HG03097 (cell line): Measurements from ENCODE around the gene SLC30A5.

Experiments used
- ATAC-seq: cut with Tn5 transposase; IDR thresholded peaks from one replicate; pipeline ENCODE4 v1.9.1; 2021; ENCODE audit not compliant: unreplicated experiment, low FRiP score

Gene SLC30A5

DNA sequence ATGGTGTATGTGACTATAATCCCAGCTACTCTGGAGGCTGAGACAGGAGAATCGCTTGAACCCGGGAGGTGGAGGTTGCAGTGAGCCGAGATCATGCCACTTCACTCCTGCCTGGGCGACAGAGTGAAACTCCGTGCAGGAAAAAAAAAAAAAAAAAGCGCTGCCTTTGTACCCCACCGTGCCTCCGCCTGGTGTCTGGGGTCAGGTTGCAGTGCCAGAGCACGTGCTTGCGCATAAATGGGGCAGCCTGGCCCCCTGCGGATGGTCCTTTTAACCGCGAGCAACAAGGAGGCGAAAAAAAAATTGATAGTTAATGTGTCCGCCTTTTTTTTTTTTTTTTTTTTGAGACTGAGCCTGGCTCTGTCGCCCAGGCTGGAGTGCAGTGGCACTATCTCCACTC, 66.8 kb downstream of the SLC30A5 start:
- ATAC-seq, result no peak

DNA sequence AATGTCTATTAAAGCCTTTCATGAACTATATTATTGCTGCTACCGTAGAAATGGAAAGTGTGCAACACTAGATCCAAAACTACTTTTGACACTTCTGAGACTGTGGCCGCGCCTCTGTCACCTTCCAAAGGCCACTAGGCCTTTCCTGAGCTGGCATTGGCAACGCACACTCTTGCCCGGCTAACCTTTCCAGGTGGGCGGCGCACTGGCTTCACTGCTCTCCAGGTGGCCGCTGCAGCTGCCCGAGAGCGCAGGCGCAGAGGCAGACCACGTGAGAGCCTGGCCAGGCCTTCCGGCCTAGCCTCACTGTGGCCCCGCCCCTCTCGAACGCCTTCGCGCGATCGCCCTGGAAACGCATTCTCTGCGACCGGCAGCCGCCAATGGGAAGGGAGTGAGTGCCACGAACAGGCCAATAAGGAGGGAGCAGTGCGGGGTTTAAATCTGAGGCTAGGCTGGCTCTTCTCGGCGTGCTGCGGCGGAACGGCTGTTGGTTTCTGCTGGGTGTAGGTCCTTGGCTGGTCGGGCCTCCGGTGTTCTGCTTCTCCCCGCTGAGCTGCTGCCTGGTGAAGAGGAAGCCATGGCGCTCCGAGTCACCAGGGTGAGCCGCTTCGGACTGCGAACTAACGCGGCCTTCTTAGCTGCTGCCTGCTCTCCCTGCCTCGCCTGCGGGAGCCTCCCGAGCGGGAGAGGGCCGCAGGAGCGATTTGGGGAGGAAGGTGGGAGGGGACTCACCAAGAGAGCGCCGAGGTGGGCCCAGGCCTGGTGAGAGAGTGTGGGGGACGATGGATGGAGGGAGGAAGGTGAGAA, 73.1 kb downstream of the SLC30A5 start, which contains the start of gene CCNB1:
TSS of gene CCNB1 (plus strand) at position 465 of the 807 bp plus-strand sequence. CDS start at position 578, 113 bp downstream.
- ATAC-seq, result peak; percentile 98

DNA sequence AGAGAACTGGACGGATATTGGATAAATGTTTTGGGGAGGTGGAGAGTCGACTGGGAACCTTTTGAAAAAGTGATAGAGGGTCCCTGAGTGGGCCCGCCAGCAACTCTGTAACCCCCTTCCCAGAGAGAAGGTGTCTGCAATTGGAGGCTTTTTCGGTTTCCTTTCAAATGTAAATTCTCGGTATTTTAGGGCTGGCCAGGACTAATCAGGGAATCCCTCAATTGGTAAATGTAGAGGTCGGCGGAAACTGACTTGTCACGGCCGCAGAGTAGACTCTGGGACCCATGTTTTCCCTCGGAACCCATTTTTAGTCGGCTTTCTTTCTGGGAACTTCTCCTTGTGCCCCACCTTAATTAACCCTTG, 73.7 kb downstream of the SLC30A5 start:
- ATAC-seq, result no peak

DNA sequence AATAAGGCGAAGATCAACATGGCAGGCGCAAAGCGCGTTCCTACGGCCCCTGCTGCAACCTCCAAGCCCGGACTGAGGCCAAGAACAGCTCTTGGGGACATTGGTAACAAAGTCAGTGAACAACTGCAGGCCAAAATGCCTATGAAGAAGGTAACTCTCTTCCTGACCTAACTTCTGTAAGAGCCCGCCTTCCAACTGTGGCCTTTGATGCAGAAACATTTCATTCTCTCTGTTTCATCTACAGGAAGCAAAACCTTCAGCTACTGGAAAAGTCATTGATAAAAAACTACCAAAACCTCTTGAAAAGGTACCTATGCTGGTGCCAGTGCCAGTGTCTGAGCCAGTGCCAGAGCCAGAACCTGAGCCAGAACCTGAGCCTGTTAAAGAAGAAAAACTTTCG, 74.1 kb downstream of the SLC30A5 start:
- no peak for ATAC-seq

DNA sequence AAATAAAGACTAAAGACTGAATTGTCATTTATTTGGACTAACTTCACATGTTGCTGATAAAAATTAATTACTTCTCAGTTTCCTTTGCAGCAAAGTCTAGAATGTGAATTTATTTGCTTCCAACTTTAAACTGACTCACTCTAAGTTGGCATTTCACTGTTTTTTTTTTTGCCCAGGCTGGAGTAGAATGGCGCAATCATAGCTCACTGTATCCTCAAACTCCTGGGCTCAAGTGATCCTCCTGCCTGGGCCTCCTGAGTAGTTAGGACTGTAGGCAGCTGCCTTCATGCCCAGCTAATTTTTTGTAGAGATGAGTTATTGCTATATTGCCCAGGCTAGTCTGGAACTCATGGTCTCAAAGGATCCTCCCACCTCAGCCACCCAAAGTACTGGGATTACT, 76.7 kb downstream of the SLC30A5 start:
- no peak for ATAC-seq

DNA sequence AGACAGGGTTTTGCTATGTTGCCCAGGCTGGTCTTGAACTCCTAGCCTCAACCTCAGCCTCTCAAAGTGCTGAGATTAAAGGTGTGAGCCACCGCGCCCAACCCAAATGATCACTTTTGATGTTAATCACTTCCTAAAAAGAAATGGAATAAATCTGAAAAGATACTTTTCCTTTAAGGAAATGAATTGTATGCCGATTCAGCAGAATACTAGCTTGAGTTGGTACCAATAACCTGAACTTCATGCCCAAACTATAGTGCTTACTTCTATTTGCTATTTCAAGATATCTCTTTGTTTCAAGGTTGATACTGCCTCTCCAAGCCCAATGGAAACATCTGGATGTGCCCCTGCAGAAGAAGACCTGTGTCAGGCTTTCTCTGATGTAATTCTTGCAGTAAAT, 77.2 kb downstream of the SLC30A5 start:
- no peak for ATAC-seq
